Smooth muscle cell (in vitro differentiated cells): Measurements from ENCODE around the gene CT45A5. TPM values are rescaled to one million over a fixed set of nuclear protein-coding genes. Genes with fewer than 3 reads are reported as not detected.
"Not testable (repeated sequence)": the region's sequence is repeated elsewhere in the genome, so short reads cannot be mapped to it uniquely, and the experiment has no call there.

Source experiments
- DNase-seq: peaks from one replicate; lab custom pipeline; 2025; ENCODE audit not compliant: unreplicated experiment; lab: John Stamatoyannopoulos, UW
- H2AFZ ChIP-seq: fragments of 200-600 bp; sonication (generic); 2 replicates; pipeline ENCODE4 v1.6.0; 2016; ENCODE audit warnings: antibody characterized with exemption, low read depth, mild to moderate bottlenecking
- H3F3A ChIP-seq: fragments of 200-600 bp; sonication (generic); 2 replicates; pipeline ENCODE4 v1.6.0; 2017; ENCODE audit warnings: antibody characterized with exemption, low read depth
- H3K27ac ChIP-seq: fragments of 200-600 bp; sonication (generic); 2 replicates; pipeline ENCODE4 v1.5.1; 2016; ENCODE audit warnings: low read depth, mild to moderate bottlenecking
- H3K27me3 ChIP-seq: fragments of 200-600 bp; sonication (generic); 2 replicates; pipeline ENCODE4 v1.6.1; 2016; ENCODE audit warnings: low read depth, mild to moderate bottlenecking
- H3K36me3 ChIP-seq: fragments of 200-600 bp; sonication (generic); 2 replicates; pipeline ENCODE4 v1.5.1; 2016; ENCODE audit warnings: low read depth
- H3K4me1 ChIP-seq: fragments of 200-600 bp; sonication (generic); 2 replicates; pipeline ENCODE4 v1.5.1; 2016; ENCODE audit warnings: low read depth
- H3K4me2 ChIP-seq: fragments of 200-600 bp; sonication (generic); 2 replicates; pipeline ENCODE4 v1.6.0; 2016; ENCODE audit warnings: mild to moderate bottlenecking
- H3K4me3 ChIP-seq: fragments of 200-600 bp; sonication (generic); 2 replicates; pipeline ENCODE4 v1.5.1; 2016; ENCODE audit warnings: mild to moderate bottlenecking
- H3K79me2 ChIP-seq: fragments of 200-600 bp; sonication (generic); 2 replicates; pipeline ENCODE4 v1.6.0; 2016; ENCODE audit warnings: low read depth, mild to moderate bottlenecking
- H3K9ac ChIP-seq: fragments of 200-600 bp; sonication (generic); 2 replicates; pipeline ENCODE4 v1.6.0; 2016; ENCODE audit warnings: low read depth
- H3K9me3 ChIP-seq: fragments of 200-600 bp; sonication (generic); replicated peaks from 2 replicates; pipeline ENCODE4 v1.5.1; 2016; ENCODE audit warnings: low read depth
- H4K20me1 ChIP-seq: fragments of 200-600 bp; sonication (generic); 2 replicates; pipeline ENCODE4 v1.6.0; 2016; ENCODE audit warnings: low read depth
- CTCF ChIP-seq: fragments of 200-600 bp; sonication (generic); IDR thresholded peaks from 2 replicates; pipeline ENCODE4 v1.5.1; 2017; ENCODE audit warnings: borderline replicate concordance, mild to moderate bottlenecking, antibody characterized with exemption; ENCODE audit not compliant: insufficient read depth, poor library complexity, severe bottlenecking
- WGBS: methylation state at CpG from one replicate; pipeline ENCODE4 v1.1.7; 2016; ENCODE audit warnings: low lambda C conversion rate; 5-methylcytosine and 5-hydroxymethylcytosine counted together
- polyA plus RNA-seq: library from polyadenylated mRNA; unstranded; fragments of >200 nt; fragmentation: Nextera tagmentation; extraction: Ambion mirVana; gene quantifications from 2 replicates; pipeline ENCODE4 v1.2.1, GENCODE V29; 2016
- total RNA-seq: library from RNA; depleted of rRNA; stranded (reverse); fragments of >200 nt; gene quantifications from 2 replicates; pipeline ENCODE4 v1.2.3, GENCODE V29; 2014

The CT45A5 gene
- total and polyA plus RNA-seq, 2 experiments from 2014 or later = not detected

GRCh38 chrX:135740681-135741149, 44.6 kb downstream of the CT45A5 start:
- Histone ChIP-seq H3K4me3 (no peak overlapping the region), H3K9ac (no peak overlapping the region), H4K20me1 (no peaks in the 10 kb centered on the region), H3F3A (no peaks in the 10 kb centered on the region), H3K27ac (no peak overlapping the region), H3K4me1 (no peaks in the 10 kb centered on the region), H3K36me3 (no peaks in the 10 kb centered on the region), H2AFZ (no peak overlapping the region), H3K4me2 (no peak overlapping the region), H3K9me3 (no peaks in the 10 kb centered on the region), H3K79me2 (no peaks in the 10 kb centered on the region), H3K27me3 (no peaks in the 10 kb centered on the region)
- 75% methylated on average over 18 of the region's 18 CpGs for WGBS
- no peak for DNase-seq
- TF ChIP-seq CTCF = no peak

- H3K27ac ChIP-seq = no peak overlapping the region
- H3K79me2 ChIP-seq = no peaks in the 10 kb centered on the region
- H3K27me3 ChIP-seq = no peaks in the 10 kb centered on the region
- WGBS = 43% methylated on average over 4 of the region's 4 CpGs
- no peak for TF ChIP-seq CTCF
- no peaks in the 10 kb centered on the region for H3K36me3 ChIP-seq
- no peak overlapping the region for H3K4me3 ChIP-seq
- H4K20me1 ChIP-seq = no peaks in the 10 kb centered on the region
- H3K4me2 ChIP-seq = no peak overlapping the region
- no peak overlapping the region for H2AFZ ChIP-seq
- no peak overlapping the region for H3K9ac ChIP-seq
- H3K4me1 ChIP-seq = no peaks in the 10 kb centered on the region
- H3K9me3 ChIP-seq = no peaks in the 10 kb centered on the region
- DNase-seq = no peak
- no peaks in the 10 kb centered on the region for H3F3A ChIP-seq
Measured at GRCh38 chrX:135737366-135738071, 47.8 kb downstream of the CT45A5 start.

GRCh38 chrX:135734666-135735065, 50.6 kb downstream of the CT45A5 start:
- H3K27me3 ChIP-seq, H3K4me1 ChIP-seq, H4K20me1 ChIP-seq, H3K9ac ChIP-seq, H3K36me3 ChIP-seq, H3K4me2 ChIP-seq, H3K79me2 ChIP-seq, H3K27ac ChIP-seq, H3K9me3 ChIP-seq, DNase-seq, H3K4me3 ChIP-seq, H2AFZ ChIP-seq, H3F3A ChIP-seq: not testable (repeated sequence)
- 78% methylated on average over 5 of the region's 5 CpGs for WGBS

Other genes with a start within 250 kb of the CT45A5 start
- gene CT45A1, start 71.9 kb downstream of the CT45A5 start, total RNA-seq = not detected in 2 replicates
- not detected in 2 replicates for gene CT45A1, start 71.9 kb downstream of the CT45A5 start, polyA plus RNA-seq
- not detected in 2 replicates for gene CT45A3, start 17.3 kb downstream of the CT45A5 start, total RNA-seq
- not detected in 2 replicates for gene CT45A3, start 17.3 kb downstream of the CT45A5 start, polyA plus RNA-seq
- gene CT45A6, start 17.3 kb upstream of the CT45A5 start, total RNA-seq = not detected in 2 replicates
- gene CT45A6, start 17.3 kb upstream of the CT45A5 start, polyA plus RNA-seq = not detected in 2 replicates
- not detected in 2 replicates for gene CT45A2, start 34.5 kb upstream of the CT45A5 start, total RNA-seq
- gene CT45A2, start 34.5 kb upstream of the CT45A5 start, polyA plus RNA-seq = not detected in 2 replicates
- not detected in 2 replicates for gene CT45A7, start 51.8 kb upstream of the CT45A5 start, total RNA-seq
- gene CT45A7, start 51.8 kb upstream of the CT45A5 start, polyA plus RNA-seq = not detected in 2 replicates
- not detected in 2 replicates for gene CT45A8, start 69.0 kb upstream of the CT45A5 start, total RNA-seq
- not detected in 2 replicates for gene CT45A8, start 69.0 kb upstream of the CT45A5 start, polyA plus RNA-seq
- not detected in 2 replicates for gene CT45A9, start 86.3 kb upstream of the CT45A5 start, total RNA-seq
- not detected in 2 replicates for gene CT45A9, start 86.3 kb upstream of the CT45A5 start, polyA plus RNA-seq
- not detected in 2 replicates for gene CT45A10, start 107.9 kb upstream of the CT45A5 start, total RNA-seq
- not detected in 2 replicates for gene CT45A10, start 107.9 kb upstream of the CT45A5 start, polyA plus RNA-seq
- not detected in 2 replicates for gene SAGE1, start 108.2 kb upstream of the CT45A5 start, total RNA-seq
- gene SAGE1, start 108.2 kb upstream of the CT45A5 start, polyA plus RNA-seq = not detected in 2 replicates
- gene MMGT1, start 188.5 kb upstream of the CT45A5 start, total RNA-seq = 27.1 and 35.8 TPM in 2 replicates
- 12.5 and 13.6 TPM in 2 replicates for gene MMGT1, start 188.5 kb upstream of the CT45A5 start, polyA plus RNA-seq
- gene SLC9A6, start 199.9 kb upstream of the CT45A5 start, total RNA-seq = 19.8 and 24.7 TPM in 2 replicates
- 10.8 and 11.6 TPM in 2 replicates for gene SLC9A6, start 199.9 kb upstream of the CT45A5 start, polyA plus RNA-seq